G401.6 (cell line): Measurements from ENCODE around the gene FOXK2.
"Not testable (repeated sequence)": the region's sequence is repeated elsewhere in the genome, so short reads cannot be mapped to it uniquely, and the experiment has no call there.

Source experiments
- FAIRE-seq: peaks from 2 replicates; lab custom pipeline; 2012; peaks lifted over from hg19 to GRCh38; lab: Jason Lieb, UNC

Gene FOXK2

DNA sequence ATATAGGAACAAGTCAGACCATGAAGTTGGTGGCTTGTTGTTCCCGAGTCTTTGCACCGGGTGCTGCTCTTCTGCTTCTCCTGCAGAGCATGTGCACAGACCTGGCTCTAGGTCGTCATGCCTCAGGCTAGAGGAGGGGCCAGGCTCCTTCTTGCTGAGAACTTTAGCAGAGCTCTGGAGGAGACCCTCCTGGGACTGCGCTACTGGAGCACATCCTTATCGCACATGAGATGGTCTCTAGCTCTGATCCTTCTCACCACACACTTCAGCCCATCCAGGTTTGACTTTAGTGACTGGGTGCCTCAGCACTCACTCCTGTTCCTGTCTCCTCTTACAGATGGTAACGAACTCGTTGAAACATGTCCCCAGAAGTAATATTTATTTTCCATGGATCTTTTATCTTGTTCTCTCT is 14.9 kb downstream of the FOXK2 start:
- no peak for FAIRE-seq

DNA sequence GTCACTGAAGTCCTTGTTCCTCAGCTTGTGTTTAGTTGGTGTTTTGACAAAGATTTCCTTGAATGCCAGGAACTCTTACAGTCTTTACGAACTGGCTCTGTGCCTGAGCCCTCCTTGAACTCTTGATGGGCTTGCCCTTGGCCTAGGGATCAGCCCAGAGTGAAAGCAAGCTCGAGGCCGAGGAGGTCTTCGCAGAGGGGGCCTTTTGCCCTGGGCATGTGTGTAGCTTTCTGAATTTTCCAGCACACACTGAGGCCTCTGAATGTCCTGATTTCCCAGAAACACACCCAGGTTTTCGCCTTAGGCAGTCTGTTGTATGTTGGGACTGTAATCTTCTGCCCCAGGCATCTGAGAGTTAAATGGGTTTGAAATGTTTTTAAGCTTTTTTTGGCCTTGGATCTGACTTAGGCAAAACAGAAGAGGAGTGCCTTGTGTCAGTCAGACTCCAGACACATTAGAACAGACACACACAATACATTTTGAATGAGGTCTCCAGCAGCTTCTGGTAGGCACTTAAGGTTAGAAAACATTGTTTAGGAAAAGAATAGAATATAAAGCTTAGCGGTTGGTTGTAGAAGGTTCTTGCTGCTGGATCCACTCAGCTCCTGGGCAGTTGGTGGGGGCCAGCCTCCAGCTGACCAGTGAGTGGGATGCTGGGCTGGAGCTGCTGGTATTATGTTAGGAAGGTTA is 17.1 kb downstream of the FOXK2 start:
- FAIRE-seq: no peak

DNA sequence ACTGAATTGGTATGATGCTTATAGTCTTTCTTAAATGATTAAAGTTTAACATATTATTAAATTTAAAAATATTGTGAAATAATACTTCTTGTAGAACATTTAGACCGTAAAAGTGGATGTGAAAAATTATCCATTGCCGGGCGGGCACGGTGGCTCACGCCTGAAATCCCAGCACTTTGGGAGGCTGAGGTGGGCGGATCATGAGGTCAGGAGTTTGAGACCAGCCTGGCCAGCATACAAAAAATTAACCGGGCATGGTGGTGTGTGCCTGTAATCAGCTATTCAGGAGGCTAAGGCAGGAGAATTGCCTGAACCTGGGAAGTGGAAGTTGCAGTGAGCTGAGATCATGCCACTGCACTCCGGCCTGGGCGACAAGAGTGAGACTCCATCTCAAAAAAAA is 17.7 kb downstream of the FOXK2 start:
- FAIRE-seq: not testable (repeated sequence)

DNA sequence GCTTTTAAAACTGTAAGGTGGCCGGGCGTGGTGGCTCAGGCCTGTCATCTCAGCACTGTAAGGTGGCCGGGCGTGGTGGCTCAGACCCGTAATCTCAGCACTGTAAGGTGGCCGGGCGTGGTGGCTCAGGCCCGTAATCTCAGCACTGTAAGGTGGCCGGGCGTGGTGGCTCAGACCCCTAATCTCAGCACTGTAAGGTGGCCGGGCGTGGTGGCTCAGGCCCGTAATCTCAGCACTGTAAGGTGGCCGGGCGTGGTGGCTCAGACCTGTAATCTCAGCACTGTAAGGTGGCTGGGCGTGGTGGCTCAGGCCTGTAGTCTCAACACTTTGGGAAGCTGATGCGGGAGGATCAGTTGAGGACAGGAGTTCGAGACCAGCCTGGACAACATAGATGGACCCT is 19.5 kb downstream of the FOXK2 start:
- not testable (repeated sequence) for FAIRE-seq

DNA sequence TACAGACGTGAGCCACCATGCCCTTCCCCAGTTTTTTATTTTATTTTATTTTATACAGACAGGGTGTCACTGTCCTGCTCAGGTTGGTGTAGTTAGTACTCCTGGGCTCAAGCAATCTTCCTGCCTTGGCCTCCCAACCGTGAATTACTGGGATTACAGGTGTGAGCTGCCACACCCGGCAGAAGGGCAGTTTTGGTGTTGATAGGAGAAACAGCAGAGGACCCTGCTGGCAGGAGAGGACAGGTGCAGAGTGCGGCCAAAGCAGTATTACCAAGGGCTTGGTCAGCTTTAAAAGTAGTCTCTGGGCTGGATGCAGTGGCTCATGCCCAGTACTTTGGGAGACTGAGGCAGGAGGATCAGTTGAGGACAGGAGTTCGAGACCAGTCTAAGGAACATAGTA is 22.9 kb downstream of the FOXK2 start:
- no peak for FAIRE-seq

DNA sequence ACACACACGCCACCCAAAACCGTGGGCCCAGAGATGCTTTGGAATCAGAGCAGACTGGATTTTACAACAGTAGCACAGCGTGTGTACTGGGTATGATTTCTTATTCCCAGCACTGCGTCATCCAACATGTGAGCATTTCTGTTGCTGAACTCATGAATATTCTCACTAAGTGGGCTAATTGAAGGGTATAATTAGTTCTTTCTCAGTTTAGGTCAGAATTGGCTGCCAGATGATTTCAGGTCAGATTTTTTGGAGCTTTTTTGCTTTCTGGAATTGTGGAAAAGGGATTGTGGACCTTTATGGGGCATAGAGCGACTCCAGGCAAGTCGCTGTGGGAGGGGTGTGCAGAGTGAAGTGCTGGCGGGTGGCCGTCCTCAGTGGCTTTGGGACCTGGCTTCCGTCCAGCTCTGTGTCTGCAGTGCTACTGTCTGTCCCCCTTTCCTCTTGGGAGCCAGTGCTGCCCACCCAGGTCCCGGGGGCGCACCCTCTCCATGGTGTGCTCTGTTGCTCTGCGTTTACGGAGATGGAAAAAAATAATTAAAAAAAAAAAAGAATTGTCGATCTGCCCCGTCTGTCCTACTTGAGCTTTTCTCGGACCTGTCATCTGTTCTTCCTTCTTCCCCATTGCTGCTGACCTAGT is 25.0 kb downstream of the FOXK2 start:
- no peak for FAIRE-seq

DNA sequence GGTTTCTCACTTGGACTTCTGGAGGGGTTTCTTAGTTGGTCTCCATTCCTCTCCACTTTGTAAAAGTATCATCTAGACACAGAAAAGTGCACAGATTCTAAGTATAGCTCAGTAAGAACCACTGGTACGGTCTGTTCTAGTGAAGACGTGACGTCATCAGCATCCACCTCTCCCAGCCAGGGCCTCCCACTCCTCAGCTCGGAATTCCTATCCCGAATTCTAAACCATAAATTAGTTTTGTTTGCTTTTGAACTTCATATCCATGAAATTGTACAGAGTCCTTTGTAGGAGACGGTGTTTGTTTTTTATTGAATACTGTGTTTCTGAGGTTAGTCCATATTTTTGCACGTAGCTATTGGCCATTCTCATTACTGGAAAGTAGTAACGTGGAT is 25.5 kb downstream of the FOXK2 start:
- no peak for FAIRE-seq

DNA sequence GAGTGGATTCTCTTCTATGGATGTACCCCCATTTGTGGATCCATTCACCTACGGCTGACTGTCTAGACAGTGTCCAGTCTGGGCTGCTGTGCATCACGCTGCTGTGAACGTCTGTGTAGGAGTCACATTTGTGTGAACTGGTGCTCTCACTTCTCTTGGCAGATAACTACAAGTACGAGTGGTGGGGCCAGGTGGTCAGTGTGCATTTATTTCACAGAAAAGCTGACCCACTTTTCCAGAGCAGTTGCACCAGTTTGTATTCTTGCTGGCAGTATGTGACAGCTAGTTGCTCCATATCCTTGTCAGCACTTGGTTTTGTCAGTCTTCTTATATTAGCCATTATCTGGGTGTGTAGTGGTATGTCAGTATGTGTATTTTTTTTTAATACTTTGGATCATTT is 28.4 kb downstream of the FOXK2 start:
- FAIRE-seq: no peak

DNA sequence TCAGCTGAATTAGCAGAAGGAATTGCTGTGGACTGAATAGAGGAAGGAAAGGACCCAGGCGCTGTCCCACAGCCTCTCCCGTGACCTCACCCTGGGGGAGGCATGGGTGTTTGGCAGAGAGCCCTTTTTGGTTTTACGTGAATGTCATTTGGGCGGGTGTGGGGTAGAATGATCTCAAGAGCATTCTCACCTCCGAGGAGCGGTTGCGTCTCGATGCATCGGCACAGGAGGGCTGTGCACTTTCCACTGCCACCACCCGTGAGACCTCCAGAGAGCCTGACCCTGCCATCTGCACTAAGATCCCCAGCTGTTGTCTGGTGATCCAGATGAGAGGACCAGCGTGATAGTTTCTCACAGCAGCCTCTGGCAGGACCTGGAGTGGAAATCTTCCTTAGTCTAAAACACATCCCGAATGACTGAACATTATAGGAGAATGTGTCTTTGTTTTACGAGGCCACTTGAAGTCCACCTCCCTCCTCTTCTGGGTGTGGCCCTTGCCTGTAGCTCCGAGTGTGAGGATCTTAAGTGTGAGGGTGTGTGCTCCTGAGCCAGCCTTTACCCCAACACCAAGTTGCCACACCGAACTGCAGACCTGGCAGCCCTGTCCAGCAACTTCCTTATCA is 29.3 kb downstream of the FOXK2 start:
- FAIRE-seq: no peak

DNA sequence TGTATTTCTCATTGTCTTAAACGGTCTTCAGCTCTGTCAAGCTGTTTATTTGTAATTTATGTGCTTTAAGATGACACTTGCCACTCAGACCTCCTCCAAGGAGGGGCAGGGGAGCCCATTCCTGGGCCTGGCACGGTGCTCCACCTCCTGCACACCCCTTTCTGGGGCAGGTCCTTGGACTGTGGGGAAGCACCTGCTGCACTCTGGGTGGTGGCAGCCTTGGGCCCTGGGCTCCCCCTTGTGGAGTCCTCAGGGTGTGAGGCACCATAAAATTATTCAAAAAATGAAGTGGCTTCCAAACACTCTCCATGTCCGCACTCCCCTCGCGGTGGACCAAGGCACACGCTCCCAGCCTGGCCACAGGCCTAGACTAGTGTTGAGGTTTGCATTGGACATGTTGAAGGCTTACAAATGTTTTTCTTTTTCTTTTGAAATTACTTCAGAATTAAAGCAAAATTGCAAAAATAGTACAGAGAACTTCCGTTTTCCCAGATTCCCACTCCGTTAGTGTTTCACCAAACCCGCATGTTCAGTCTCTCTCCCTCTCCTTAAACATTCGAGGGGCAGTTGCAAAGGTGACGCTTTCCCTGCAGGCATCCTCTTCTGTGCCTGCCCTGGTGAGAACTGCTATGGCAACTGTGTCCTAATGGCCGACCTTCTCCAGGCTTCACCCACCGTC is 32.4 kb downstream of the FOXK2 start:
- FAIRE-seq: no peak

DNA sequence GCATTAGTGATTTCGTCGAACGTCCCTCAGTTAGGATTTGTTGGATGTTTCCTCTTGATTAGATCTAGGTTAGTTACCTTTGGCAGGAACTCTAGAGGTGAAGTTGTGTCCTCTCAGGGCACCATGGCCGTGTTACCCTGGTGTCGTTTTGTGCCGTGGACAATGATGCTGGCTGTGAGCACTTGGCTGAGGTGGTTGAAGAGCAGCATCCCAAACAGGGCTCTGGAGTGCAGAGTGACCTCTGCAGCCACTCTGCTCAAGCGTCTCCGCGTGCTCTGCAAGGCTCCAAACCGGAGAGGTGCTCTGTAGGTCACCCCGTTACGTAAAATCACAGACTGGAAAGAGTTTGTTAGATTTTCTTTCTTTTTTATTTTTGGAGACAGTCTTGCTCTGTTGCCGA is 33.0 kb downstream of the FOXK2 start:
- FAIRE-seq: no peak

DNA sequence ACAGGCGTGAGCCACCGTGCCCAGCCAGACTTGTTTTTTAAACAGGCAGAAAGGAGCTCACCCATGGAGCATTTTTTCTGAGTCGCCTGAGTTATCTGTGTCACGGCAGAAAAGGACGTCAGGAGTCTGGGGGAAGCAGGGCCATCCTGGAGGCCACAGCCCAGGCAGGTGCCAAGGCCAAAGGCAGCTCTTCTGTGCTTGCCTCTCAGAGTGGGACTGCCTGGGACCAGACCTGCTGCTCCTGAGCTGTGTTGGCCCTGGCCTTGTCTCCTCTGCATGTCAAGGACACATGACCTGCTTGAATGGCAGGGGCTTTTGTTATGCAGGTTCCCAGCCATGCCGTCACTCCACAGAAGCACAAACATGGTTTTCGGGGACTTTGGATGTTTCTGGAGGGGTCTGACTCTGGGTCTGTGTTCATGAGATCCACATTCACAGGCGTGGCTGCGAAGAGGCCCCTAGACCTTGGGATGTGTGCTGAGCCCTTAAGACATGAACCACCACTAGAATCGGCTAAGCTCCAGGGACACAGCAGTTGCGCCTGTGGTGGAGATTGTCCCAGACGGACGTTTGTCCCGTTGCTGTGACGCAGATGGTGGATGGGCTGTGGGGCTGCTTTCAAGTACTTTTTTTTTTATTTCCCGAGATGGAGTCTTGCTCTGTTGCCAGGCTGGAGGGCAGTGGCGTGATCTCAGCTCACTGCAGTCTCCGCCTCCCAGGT is 33.8 kb downstream of the FOXK2 start:
- no peak for FAIRE-seq

DNA sequence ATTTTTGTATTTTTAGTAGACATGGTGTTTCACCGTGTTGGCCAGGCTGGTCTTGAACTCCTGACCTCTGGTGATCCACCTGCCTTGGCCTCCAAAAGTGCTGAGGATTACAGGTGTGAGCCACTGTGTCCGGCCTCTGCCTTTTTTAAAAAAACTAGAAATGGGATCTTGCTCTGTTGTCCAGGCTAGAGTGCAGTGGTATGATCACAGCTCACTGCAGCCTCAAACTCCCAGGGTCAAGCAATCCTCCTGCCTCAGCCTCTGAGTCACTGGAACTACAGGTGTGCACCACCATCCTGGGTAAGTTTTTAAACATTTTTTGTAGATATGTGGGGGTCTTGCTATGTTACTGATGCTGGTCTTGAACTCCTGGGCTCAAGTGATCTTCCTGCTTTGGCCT is 38.0 kb downstream of the FOXK2 start:
- FAIRE-seq: not testable (repeated sequence)

DNA sequence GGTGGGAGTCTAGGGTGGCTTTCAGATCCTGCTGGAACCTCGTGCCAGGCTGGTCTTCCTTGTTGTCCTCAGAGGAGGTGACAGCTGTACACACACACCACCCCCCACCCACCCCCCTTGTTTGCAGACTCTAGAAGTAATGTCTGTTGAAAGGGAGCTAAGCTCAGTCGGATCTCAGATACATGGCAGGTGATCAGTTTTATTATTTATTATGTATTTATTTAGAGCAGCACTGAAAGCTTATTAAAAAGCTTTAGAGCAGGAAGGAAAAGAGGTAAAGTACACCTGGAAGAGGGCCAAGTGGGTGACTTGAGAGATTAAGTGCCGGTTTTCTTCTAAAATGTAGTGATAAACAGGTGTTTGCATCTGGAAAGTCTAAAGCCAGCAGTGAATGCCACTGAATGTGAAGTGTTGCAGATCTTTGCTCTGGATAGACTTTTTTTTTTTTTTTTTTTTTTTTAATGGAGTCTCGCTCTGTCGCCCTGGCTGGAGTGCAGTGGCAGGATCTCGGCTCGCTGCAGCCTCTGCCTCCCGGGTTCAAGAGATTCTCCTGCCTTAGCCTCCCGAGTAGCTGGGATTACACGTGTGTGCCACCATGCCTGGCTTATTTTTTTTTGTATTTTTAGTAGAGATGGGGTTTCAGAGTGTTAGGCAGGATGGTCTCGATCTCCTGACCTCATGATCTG is 40.2 kb downstream of the FOXK2 start:
- no peak for FAIRE-seq

DNA sequence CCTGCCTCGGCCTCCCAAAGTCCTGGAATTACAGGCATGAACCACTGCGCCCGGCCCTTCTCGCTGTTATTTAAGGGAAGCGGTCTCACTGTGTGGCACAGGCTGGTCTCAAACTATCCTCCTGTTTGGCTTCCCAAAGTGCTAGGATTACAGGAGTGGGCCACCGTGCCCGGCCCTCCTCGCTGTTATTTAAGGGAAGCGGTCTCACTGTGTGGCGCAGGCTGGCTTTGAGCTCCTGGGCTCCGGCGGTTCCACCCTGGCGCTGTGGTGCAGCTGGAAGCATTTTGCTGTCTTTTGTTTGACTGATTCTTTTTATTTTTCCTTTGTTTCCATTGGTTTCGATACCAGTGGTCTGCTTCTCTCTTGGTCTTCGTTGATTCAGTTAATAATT is 40.7 kb downstream of the FOXK2 start:
- FAIRE-seq: no peak

DNA sequence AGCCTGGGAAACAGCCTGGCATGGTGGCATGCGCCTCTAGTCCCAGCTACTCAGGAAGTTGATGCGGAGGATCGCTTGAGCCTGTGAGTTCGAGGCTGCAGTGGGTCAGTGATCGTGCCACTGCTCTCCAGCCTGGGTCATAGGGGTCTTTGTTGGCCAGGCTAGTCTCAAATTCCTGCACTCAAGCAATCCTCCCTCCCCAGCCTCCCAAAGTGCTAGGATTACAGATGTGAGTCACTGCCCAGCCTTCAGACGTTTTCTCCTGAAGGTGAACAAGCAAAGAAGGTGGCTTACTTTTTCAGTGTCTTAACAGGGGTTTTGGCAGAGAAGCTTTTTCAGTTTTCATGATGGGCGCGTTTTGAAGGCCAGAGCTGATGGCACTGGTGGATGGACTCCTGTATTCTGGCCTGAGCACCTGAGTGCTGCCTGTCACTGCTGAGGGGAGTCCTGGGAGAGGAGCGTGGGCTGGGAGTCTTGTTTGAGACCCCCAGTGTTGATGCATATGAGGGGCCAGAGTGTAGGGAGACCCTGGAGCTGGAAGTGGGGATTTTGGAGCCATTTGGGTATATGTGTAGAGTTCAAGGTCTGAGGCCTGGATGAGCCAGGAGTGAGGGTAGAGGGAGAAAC is 41.4 kb downstream of the FOXK2 start:
- no peak for FAIRE-seq

DNA sequence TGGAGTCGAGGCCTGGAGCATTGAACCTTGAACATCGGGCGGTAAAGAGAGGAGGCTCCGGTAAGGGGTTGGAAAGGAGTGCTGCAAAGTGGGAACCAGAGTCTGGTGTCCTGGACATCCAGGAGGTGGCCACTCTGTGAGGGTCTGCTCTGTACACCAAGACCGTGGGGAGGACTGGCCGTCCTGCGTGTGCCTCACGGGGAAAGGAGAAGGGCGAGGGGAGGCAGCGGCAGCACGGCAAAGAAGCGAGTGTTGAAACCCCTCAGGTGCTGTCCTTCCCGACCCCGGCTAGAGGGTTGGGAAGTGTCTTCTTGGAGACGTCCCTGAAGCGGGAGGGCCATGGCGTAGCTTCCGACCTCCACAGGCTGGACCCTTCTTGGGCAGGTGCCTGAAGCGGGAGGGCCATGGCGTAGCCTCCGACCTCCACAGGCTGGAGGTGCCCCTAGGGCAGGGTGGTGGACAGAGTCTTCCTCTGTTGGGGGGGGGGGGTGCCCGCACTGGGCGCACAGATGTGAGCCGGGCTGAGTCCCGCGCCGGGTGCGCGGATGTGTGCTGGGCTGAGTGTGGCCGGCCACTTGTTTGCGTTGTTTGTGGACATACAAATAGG is 42.0 kb downstream of the FOXK2 start:
- FAIRE-seq: no peak

DNA sequence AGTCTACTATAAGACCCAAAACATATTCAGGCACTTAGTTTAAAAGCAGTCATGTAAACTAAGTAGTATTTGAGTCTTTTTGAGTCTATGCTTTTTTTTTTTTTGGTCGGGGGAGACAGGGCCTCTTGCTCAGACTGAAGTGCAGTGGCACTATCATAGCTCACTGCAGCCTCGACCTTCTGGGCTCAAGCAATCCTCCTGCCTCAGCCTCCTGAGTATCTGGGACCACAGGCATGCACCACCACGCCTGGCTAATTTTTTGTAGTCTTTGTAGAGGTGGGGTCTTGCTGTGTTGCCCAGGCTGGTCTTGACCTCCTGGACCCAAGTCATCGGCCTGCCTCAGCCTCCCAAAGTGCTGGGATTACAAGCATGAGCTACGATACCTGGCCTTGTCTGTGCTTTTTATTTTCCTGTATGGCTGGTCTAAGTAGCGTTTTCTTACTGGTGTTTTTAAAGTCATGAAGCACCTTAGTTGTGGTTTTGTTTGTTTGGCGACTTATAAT is 43.2 kb downstream of the FOXK2 start:
- FAIRE-seq: not testable (repeated sequence)

DNA sequence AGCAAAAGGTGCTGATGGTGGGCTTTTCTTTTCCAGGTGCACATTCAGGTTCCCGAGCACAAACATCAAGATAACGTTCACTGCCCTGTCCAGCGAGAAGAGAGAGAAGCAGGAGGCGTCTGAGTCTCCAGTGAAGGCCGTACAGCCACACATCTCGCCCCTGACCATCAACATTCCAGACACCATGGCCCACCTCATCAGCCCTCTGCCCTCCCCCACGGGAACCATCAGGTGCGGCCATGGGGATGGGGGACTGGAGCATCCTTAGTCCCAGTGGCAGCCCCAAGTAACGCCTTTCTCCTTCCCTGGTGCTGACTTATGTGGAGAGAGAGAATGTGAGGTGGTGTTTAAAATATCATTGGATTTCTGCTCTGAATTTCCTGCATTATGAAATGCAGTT is 43.8 kb downstream of the FOXK2 start:
- no peak for FAIRE-seq

DNA sequence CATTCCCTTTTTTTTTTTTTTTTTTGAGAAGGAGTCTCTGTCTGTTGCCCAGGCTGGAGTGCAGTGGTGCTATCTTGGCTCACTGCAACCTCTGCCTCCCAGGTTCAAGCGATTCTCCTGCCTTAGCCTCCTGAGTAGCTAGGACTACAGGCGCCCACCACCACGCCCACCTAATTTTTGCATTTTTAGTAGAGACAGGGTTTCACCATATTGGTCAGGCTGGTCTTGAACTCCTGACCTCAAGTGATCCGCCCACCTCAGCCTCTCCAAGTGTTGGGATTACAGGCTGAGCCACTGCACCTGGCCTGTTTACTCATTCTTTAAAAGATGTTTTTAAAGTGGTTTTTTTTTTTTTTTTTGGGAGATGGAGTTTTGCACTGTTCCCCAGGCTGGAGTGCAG is 44.2 kb downstream of the FOXK2 start:
- not testable (repeated sequence) for FAIRE-seq

DNA sequence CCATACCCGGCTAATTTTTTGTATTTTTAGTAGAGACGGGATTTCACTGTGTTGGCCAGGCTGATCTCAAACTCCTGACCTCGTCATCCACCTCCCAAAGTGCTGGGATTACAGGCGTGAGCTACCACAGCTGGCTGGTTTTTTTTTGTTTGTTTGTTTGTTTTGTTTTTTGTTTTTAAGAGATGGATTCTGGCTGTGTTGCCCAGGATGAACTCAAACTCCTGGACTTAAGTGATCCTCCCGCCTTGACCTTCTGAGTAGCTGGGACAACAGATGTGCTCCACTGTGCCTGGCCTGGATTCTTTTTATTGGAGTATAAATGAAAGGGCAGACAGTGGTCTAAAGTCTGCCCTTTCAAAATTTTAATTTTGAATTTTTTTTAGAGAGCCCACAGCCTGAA is 44.7 kb downstream of the FOXK2 start:
- no peak for FAIRE-seq
